Uterus (tissue), 2 donors: Measurements from ENCODE around the gene PICK1.
"Not testable (repeated sequence)": the region's sequence is repeated elsewhere in the genome, so short reads cannot be mapped to it uniquely, and the experiment has no call there.

ENCODE experiments used
- POLR2A ChIP-seq, 2 donors: fragments of 450-650 bp; IDR thresholded peaks; one replicate each; pipeline ENCODE4 v1.6.1; 2016; ENCODE audit warnings: antibody characterized with exemption in 2 of 2, mild to moderate bottlenecking in 1 of 2, moderate library complexity in 1 of 2
- TF ChIP-seq, protein P1 (sequence below), 4 experiments: fragments of 200-600 bp in 2 of 4; fragments of 450-650 bp in 2 of 4; sonication (generic) in 2 of 4; IDR thresholded peaks; one replicate each; pipeline ENCODE4 v1.5.1; 2016 to 2019; ENCODE audit warnings: antibody characterized with exemption in 4 of 4, mild to moderate bottlenecking in 2 of 4, moderate library complexity in 1 of 4

DNA sequence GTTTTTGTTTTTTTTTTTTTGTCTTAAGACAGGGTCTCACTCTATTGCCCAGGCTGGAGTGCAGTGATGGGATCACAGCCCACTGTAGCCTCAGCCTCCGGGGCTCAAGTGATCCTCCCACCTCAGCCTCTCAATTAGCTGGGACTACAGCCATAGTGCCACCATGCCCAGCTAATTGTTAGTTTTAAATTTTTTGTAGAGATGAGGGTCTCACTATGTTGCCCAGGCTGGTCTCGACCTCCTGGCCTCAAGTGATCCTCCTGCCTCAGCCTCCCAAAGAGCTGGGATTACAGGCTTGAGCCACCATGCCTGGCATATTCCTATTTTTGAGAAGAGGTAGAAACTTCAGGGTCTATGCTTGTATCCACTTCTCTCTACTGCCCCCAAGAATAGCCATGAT lies 61.5 kb downstream of the PICK1 start:
- TF ChIP-seq, protein P1, sequence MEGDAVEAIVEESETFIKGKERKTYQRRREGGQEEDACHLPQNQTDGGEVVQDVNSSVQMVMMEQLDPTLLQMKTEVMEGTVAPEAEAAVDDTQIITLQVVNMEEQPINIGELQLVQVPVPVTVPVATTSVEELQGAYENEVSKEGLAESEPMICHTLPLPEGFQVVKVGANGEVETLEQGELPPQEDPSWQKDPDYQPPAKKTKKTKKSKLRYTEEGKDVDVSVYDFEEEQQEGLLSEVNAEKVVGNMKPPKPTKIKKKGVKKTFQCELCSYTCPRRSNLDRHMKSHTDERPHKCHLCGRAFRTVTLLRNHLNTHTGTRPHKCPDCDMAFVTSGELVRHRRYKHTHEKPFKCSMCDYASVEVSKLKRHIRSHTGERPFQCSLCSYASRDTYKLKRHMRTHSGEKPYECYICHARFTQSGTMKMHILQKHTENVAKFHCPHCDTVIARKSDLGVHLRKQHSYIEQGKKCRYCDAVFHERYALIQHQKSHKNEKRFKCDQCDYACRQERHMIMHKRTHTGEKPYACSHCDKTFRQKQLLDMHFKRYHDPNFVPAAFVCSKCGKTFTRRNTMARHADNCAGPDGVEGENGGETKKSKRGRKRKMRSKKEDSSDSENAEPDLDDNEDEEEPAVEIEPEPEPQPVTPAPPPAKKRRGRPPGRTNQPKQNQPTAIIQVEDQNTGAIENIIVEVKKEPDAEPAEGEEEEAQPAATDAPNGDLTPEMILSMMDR (IDR thresholded peaks at IDR 0.05), result not testable (repeated sequence)
- not testable (repeated sequence) for TF ChIP-seq POLR2A (IDR thresholded peaks at IDR 0.05)
